H7 (cell line): ENCODE measurements around the gene FGFRL1. TPM values are rescaled to one million over a fixed set of nuclear protein-coding genes. Genes with fewer than 3 reads are reported as not detected.
"Not testable (repeated sequence)": the region's sequence is repeated elsewhere in the genome, so short reads cannot be mapped to it uniquely, and the experiment has no call there.

ENCODE experiments used
- DNase-seq: peaks from one replicate; pipeline ENCODE4 v3.0.0; 2012
- H3K27me3 ChIP-seq: 2 replicates; pipeline ENCODE4 v1.6.0; 2011; ENCODE audit warnings: mild to moderate bottlenecking, low read length; ENCODE audit not compliant: control insufficient read depth, insufficient read depth
- H3K36me3 ChIP-seq: replicated peaks from 2 replicates; pipeline ENCODE4 v1.5.1; 2011; ENCODE audit warnings: low read length; ENCODE audit not compliant: control insufficient read depth, insufficient read depth
- H3K4me3 ChIP-seq: 2 replicates; pipeline ENCODE4 v1.5.1; 2011; ENCODE audit warnings: low read depth, mild to moderate bottlenecking, control low read depth, low read length, moderate library complexity; ENCODE audit not compliant: insufficient read depth
- total RNA-seq: library from RNA; depleted of rRNA; stranded (reverse); fragments of >200 nt; shearing (Covaris generic); gene quantifications from 2 replicates; pipeline ENCODE4 v1.2.3, GENCODE V29; 2014

Gene FGFRL1
- total RNA-seq, 1 experiment from 2014 or later, result 39.1 TPM

- peaks cover 2% of the 10 kb centered on the region; the same call in 1 of the 2 replicates for H3K27me3 ChIP-seq
- H3K36me3 ChIP-seq, result no peaks in the 10 kb centered on the region
- H3K4me3 ChIP-seq, result no peak overlapping the region; the same call in 1 of the 2 replicates
- peak; percentile 79 for DNase-seq
Observed at GRCh38 chr4:1047106-1047975, 35.9 kb downstream of the FGFRL1 start.

GRCh38 chr4:1047976-1048772 lies 36.7 kb downstream of the FGFRL1 start:
- DNase-seq, result peak; percentile 69
- H3K27me3 ChIP-seq, result peaks cover 2% of the 10 kb centered on the region; the same call in 1 of the 2 replicates

DNA sequence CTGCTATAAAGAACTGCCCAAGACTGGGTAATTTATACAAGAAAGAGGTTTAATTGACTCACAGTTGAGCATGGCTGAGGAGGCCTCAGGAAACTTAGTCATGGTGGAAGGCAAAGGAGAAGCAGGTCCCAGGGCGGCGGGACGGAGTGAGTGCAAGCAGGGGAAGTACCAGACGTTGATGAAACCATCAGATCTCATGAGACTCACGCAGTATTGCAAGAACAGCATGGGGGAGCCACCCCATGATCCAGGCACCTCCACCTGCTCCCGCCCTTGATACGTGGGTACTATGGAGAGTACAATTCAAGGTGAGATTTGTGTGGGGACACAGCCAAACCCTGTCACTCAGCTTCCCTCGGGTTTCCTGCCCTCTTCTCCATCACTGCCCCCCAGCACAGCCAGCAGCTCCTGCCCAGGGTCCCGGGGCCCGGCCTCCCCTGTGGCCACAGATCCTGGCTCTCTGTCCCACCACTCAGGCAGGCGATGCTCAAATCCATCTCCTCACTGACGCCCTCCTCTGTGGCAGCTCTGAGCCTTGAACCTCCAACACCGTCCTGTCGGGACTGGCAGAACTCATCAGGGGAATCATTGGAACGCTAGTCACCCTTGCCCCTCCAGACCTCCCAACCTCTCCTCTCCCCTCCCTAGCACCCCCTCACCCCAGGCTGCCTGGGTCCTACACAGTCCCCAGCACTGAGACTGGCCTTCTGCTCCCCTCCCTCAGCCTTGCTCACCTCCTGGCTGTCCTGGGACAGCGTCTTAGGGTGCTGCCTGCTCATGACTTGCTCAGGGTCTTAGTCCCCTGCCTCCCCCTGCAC lies 37.6 kb downstream of the FGFRL1 start:
- no peaks in the 10 kb centered on the region for H3K36me3 ChIP-seq
- DNase-seq, result peak; percentile 52
- peaks cover 2% of the 10 kb centered on the region; the same call in 1 of the 2 replicates for H3K27me3 ChIP-seq
- no peak overlapping the region for H3K4me3 ChIP-seq

More at GRCh38 chr4:1047976-1048772, 36.7 kb downstream of the FGFRL1 start:
- no peaks in the 10 kb centered on the region for H3K36me3 ChIP-seq
- H3K4me3 ChIP-seq, result no peak overlapping the region

DNA sequence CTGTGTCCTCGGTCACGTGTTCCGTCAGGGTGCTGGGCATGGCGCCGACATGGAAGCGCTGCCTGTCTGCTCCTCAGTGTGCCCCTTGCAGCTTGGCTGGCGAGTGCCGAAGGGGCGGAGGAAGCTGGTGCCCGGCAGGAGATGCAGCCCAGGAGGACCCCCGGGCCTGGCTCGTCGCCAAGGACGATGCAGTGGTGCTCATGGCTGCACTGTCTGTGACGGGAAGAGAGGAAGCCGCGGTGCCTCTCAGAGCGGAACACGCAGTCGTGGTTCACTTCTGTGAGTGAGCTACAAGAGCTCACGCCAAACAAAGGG lies 38.1 kb downstream of the FGFRL1 start:
- no peak for DNase-seq
- Histone ChIP-seq H3K4me3 (no peak overlapping the region), H3K27me3 (peaks cover 2% of the 10 kb centered on the region; the same call in 1 of the 2 replicates), H3K36me3 (no peaks in the 10 kb centered on the region)

- no peaks in the 10 kb centered on the region for H3K36me3 ChIP-seq
- H3K4me3 ChIP-seq, result peak overlapping the region; percentile 4; the same call in 1 of the 2 replicates
- H3K27me3 ChIP-seq, result peaks cover 4% of the 10 kb centered on the region; the same call in 1 of the 2 replicates
- peak; percentile 90 for DNase-seq
Observed at GRCh38 chr4:1050486-1051213, 39.2 kb downstream of the FGFRL1 start.

- no peak overlapping the region for H3K4me3 ChIP-seq
- no peaks in the 10 kb centered on the region for H3K36me3 ChIP-seq
- DNase-seq, result no peak
- peaks cover 4% of the 10 kb centered on the region; the same call in 1 of the 2 replicates for H3K27me3 ChIP-seq
Observed at GRCh38 chr4:1051472-1051871, 40.0 kb downstream of the FGFRL1 start.

GRCh38 chr4:1052231-1052671 lies 40.8 kb downstream of the FGFRL1 start:
- DNase-seq, result peak; percentile 42
- Histone ChIP-seq H3K27me3 (peaks cover 4% of the 10 kb centered on the region; the same call in 1 of the 2 replicates), H3K36me3 (no peaks in the 10 kb centered on the region), H3K4me3 (no peak overlapping the region)

- peak; percentile 37 for DNase-seq
- H3K36me3 ChIP-seq, result no peaks in the 10 kb centered on the region
- H3K27me3 ChIP-seq, result peaks cover 4% of the 10 kb centered on the region; the same call in 1 of the 2 replicates
- H3K4me3 ChIP-seq, result no peak overlapping the region
Observed at GRCh38 chr4:1053080-1053661, 41.7 kb downstream of the FGFRL1 start.

- H3K27me3 ChIP-seq, H3K4me3 ChIP-seq: not testable (repeated sequence)
Observed at GRCh38 chr4:1053891-1054290, 42.5 kb downstream of the FGFRL1 start.

GRCh38 chr4:1054696-1055242 lies 43.3 kb downstream of the FGFRL1 start:
- H3K4me3 ChIP-seq, H3K27me3 ChIP-seq, DNase-seq, H3K36me3 ChIP-seq: not testable (repeated sequence)

More at GRCh38 chr4:1053891-1054290, 42.5 kb downstream of the FGFRL1 start:
- not testable (repeated sequence) for DNase-seq, H3K36me3 ChIP-seq

DNA sequence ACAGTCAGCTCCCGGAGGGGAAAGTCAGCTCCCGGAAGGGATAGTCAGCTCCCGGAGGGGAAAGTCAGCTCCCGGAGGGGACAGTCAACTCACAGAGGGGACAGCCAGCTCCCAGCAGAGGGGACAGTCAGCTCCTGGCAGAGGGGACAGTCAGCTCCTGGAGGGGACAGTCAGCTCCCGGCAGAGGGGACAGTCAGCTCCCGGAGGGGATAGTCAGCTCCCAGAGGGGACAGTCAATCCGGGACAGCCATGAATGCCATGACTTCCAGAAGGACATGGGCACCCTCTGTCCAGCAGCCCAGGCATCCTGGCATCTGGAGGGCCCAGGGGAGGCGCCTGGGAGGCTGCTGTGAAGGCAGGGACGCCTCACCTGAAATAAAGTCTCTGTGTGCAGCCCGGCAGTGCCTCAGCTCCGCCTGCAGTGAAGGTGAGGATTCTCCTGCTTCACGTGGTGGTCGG lies 43.8 kb downstream of the FGFRL1 start:
- not testable (repeated sequence) for H3K4me3 ChIP-seq, DNase-seq, H3K36me3 ChIP-seq, H3K27me3 ChIP-seq

DNA sequence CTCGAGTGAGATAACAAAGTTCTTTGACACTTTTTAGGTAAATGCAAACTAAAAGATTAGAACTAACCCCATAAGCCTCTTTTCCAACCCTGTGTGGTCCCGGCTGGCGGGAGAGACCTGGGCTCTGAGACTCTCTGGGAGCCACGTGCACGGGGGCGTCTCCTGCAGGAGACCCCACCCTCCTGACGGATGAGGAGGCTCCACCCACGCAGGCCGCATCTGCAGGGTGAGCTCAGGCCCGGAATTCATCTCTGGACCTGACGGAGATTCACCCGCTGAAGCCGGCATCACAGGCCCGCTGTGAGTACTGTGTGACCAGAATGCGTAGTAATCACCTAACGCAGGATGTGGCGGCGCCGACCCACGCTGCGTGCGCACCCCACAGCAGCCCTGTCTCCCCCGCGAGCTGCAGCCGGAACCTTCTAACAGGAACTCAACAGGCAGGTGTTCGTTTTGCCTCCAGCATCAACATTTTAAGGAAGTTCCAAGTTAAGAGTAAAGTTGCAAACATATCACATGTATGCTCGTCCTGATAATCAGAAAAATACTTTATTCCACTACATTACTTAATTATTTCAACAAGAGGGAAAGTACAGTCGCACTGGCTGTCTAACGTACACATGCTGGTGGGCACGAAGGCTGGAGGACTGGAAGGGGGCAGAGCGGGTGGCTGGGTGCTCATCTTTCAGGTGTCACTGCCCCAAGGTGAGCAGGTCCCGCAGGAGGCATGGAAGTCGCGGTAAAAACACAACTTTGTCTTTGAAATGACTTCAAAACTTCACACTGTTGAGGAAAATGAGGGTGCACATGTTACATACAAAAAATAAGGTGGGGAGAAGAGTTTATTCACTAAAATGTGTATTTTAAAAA lies 44.5 kb downstream of the FGFRL1 start:
- peak; percentile 91 for DNase-seq
- no peak overlapping the region for H3K4me3 ChIP-seq

More for the DNA sequence above, 44.5 kb downstream of the FGFRL1 start:
- H3K36me3 ChIP-seq, result no peaks in the 10 kb centered on the region
- peaks cover 4% of the 10 kb centered on the region; the same call in 1 of the 2 replicates for H3K27me3 ChIP-seq
